ENCODE measurements around the gene LRMDA. TPM values are rescaled to one million over a fixed set of nuclear protein-coding genes. Genes with fewer than 3 reads are reported as not detected.
"Not testable (repeated sequence)": the region's sequence is repeated elsewhere in the genome, so short reads cannot be mapped to it uniquely, and the experiment has no call there.

The LRMDA gene
- total RNA-seq, 1 donor = 32.6 TPM

DNA sequence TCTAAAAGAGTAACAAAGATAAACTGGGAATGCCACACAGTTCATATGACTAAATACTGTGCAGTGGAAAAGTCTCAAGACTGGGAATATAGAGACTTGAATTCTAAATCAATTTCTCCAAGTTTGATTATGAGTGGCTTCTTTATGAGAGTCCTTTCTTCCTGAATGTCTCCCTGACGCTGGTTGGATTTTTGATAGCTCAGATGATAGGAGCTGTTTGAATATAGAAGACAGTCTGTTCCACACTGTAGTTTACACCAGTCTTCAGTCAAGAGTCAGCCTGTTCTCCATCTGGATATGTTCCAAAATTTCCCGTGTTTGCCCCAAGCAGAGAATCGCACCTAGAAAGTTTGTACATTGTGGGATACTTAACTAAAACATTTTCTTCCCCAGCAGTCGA lies 173.7 kb downstream of the LRMDA start:
- DNase-seq (ENCODE audit: low read depth in 2 of 3, low spot score in 2 of 3) = no peak

DNA sequence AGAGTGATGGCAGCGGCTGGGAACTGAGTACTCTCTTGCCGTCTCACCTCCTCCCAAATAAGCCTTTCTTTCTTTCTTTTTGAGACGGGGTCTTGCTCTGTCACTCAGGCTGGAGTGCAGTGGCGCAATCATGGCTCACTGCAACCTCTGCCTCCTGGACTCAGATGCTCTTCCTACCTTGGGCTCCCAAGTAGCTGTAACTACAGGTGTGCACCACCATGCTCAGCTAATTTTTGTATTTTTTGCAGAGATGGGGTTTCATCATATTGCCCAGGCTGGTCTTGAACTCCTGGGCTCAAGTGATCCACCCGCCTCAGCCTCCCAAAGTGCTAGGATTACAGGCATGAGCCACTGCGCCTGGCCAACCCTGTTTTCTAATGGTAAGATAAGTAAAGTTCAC lies 174.4 kb downstream of the LRMDA start:
- DNase-seq (ENCODE audit: low read depth in 2 of 3, low spot score in 2 of 3) = not testable (repeated sequence)

DNA sequence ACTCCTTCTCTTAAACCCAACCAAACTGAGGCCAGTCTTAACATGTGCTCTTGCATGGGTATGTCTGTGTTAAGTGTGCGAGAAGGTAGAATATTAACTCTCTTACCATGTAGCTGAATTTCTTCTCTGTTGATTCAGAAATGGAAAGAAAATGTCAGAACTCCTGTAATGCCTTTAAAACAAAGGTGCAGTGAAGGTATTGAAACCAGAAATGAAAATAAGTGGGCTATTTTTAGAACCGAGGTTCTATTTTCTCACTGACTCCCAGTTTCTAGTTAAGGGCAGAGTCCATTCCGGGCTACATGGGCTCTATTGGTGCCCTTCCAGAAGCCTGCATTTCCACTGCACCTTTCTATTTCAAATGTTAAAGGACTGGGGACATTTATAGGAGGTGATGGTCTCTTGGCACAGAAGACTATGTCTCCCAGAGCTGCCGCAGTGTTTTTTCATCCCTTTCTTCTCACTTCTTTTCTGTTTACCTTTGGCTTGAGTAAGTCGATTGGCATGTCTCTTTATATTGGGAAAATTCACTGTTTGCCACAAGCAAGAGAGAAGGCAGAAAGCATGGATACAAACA lies 174.9 kb downstream of the LRMDA start:
- no peak for DNase-seq (ENCODE audit: low read depth in 2 of 3, low spot score in 2 of 3)

DNA sequence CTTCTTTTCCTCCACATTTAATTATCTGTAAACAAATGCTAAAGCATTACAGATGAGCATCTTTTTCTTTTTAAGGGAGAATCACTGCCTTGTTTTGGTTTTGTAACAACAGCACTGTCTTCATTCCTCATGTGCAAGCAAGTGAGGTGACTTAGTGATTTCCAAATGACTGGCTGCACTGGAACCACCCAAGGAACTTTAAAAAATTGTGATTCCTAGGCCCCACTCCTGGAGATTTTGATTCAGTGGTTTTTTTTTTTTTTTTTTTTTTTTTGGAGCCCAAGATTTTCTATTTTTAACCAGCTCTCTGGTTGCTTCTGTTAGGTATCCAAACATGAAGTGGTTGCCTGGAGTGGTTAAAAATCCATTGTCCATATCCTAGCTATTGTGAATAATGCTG lies 176.2 kb downstream of the LRMDA start:
- no peak for DNase-seq (ENCODE audit: low read depth in 2 of 3, low spot score in 2 of 3)

DNA sequence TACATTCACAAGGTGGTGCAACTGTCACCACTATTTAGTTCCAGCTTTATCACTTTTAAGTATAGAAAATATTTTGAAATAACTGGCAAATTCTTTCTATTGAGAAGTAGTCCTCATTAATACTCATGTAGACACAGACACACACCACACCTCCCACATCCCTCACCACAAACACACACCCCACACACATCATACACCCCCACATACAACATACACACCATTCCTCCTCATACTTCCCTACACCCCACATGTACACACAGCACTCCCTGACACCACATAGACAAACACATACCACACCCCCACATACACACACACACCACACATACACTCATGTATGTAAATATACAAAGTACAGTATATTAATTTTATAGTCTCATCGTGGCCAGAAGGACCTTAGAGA lies 178.8 kb downstream of the LRMDA start:
- no peak for DNase-seq (ENCODE audit: low read depth in 2 of 3, low spot score in 2 of 3)

DNA sequence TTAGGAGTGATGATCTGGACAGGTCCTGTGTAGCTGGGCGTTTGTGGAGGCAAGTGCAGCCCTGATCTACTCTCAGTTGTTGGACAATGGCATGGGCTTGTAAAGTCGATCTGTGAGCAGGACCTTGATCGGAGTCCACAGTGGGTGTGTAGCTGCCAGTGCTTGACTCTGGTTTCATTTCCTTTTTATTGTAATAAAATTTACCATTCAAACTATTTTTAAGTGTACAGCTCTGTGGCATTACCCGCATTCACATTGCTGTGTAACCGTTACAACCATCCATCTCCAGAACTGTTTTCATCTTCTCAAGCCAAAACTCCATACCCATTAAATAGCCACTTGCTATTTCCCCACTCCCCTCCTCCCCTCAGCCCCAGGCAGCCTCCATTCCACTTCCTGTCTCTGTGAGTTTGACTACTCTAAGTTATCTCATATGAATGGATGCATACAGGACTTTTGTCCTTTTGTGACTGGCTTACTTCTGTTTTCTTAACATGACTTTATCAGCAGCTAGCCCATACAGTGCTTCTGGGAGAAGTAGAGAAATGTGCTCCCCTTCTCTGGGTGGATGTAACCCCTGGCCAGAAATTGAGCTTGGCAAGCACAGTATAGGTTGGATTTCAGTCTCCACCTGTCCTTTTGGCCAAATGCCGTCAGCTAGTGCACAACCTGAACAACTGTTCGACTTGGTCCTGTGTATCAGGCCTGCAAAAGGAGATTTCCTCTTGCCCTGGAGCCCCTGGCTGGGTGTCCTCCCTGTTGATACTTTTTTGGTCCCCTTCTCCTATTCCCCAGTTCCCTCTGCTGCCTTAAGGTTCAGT lies 180.0 kb downstream of the LRMDA start:
- DNase-seq (ENCODE audit: low read depth in 2 of 3, low spot score in 2 of 3) = peak in 1 of 3 donors; percentile 38

DNA sequence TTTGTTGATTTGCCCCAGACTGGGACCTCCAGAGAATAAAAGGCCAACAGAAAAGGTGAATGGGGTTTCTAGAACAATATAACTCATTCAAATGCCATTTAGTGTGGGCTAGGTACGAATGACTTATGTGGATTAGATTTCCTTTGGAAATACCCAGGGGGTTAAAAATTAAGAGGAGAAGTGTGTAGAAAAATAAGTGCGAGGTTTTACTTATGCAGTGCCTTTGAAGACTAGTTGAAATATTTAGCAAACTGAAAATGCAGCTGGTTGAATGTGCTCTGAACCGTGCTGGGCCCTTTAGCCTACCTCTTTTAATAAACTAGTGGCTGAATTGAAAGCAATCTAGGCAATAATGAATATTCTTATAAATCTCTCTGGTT lies 180.6 kb downstream of the LRMDA start:
- DNase-seq (ENCODE audit: low read depth in 2 of 3, low spot score in 2 of 3) = no peak

DNA sequence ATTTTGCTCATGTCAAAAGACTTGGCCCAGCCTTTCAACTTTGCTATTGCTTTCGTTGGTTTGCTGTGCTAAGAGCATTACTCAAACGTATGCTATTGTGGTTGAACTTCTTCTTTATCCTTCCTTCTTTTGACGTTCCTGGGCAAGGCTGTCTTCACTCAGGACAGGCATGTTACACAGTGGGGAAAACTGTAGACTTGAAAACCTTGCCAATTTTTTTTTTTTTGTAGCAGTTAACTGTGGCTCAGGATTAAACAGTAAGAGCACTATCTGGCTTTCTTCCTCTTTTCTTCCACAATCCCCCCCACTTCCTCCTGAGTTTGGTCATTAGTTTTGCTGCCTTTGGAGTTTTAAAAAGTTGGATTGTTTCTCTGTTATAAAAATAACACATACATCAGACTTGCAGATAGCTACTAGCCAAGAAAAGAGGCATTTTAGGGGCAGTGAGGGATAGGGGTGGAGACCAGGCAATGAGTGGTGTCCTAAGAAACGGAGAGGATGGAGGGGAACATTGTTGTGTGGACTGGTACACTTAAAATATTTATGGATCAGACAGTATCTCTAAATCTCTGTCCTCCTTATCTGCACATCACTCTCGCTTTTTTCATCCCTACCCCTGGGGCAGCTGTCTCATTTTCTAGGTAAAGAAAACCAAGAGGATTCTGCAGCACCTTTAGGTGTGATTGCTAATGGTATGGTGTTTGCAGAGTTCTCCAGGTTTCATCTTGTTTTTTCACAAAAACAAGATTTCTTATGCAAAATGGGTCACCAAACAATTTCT lies 181.7 kb downstream of the LRMDA start:
- DNase-seq (ENCODE audit: low read depth in 2 of 3, low spot score in 2 of 3) = peak in 2 of 3 donors; percentile 43 to 73

DNA sequence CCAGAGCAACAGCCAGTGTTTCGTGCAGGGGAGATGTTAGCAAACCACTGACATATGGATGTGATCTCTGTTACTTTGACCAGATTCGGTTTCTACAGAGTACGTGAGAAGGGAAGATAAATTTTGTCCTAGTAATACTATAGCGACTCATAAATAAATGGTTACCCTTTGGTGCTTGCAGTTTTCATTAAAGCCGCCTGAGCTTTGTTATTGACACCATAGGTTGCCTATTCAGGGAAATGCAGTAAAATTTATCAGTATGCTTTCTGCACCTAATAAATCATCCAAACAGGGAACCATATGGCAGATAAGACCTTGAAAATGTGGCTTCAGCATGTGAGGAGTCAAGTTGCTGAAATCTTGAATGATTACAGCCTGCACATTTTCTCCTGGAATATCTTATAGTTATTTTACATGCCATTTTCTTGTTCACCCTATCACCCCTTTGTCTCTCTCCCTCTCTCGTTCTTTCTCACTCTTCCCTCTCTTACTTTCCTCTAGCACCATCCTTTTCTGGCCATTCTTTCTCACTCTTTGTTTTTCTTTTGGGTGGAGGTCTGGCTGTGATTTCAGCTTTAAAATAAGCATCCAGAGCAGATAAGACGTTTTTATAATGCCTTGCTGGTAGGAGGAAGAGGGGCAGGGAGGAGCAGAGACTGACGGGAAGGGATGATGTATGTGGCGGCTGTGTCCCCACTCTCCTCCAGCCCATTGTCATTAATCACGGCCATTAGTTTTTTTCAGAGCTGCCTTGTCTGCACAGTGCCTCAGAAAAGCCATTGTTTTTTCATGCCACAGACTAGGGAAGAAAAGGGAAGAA lies 182.5 kb downstream of the LRMDA start:
- DNase-seq (ENCODE audit: low read depth in 2 of 3, low spot score in 2 of 3) = peak in 2 of 3 donors; percentile 20 to 41

DNA sequence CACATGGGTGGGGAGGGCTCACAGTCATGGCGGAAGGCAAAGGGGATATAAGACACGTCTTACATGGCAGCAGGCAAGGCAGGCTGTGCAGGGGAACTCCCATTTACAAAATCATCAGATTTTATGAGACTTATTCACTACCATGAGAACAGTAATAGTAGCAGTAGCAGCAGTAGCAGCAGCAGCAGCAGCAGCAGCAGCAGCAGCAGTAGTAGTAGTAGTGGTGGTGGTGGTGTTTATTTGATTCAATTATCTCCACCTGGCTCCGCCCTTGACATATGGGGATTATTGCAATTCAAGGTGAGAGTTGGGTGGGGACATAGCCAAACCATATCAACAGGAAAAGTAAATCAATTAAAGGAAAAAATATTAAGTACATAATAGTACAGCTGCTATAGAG lies 184.7 kb downstream of the LRMDA start:
- no peak for DNase-seq (ENCODE audit: low read depth in 2 of 3, low spot score in 2 of 3)

DNA sequence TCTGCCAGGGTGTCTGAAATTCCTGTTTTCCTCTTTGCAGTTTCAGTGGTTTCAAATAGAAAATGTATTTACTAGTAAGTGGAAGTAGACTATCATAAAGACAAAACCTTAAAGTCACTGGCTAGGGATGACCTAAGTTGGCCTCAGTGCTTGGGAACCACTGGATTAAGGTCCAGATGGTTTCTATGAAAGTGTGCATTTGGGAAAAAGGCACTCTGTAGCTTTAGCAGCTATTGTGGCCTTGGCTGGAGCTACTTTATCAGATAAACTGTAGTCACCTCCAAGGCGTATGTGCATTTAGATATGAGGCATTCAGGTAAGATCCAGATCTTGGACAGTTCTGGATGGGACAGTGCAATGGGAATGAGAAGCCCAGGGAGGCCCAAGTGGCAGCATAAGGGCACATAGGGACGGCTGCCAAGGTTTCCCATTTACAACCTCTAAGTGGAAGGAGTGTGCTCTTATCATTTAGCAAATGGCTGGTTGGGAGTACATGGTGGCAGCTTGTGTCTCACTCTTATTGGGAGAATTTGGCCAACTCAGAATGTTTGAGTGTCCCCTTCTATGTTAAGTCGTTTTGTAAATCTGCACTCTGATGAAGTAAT lies 185.6 kb downstream of the LRMDA start:
- no peak for DNase-seq (ENCODE audit: low read depth in 2 of 3, low spot score in 2 of 3)

DNA sequence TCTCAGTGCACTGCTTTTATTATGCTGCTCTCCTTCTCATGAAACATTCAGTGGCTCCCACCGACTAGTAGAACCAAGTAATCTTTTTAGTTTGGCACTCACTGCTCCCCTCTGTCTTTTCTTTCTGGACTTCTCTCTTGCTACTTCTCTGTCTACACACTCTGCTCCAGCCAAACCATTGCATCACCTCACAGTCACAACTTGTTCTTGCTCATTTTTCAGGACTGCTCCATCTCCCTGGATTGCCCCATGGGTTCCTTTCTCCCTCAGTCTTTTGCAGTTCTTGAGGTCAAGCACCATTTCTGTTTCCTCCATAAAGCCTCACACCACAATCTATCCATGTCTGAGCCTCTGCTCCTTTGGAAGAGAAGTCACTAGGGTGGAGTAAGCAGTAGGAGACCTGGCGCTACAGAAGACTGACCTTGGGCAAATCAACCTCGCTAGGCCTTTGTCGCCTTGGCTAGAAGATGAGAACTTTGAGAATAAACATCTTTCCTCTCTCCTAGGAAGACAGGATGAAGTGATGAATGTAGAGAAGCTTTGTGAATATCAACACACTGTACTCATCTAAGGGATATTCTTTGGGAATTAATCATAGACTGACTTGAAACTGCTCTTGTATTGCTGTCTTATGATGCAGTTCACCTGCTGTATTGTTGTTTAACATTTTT lies 186.2 kb downstream of the LRMDA start:
- no peak for DNase-seq (ENCODE audit: low read depth in 2 of 3, low spot score in 2 of 3)

DNA sequence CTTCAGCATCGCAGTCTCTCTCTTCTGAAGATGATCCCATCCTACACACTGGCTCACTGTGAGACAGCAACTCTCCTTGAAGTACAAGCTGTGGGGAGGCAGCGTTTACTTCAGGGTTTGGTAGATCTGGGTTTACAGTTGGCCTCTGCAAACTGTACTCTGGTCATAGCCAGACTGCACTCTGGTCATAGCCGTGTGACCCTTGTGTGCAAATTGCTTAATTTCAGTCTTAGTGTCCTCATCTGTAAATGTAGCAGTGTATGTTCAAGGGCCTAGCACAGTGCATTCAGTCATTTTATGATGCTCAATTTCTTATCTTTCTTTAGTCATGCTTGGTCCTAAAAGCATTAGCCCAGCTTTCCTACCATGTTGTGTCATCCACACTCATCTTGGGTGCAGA lies 188.2 kb downstream of the LRMDA start:
- DNase-seq (ENCODE audit: low read depth in 2 of 3, low spot score in 2 of 3) = no peak

DNA sequence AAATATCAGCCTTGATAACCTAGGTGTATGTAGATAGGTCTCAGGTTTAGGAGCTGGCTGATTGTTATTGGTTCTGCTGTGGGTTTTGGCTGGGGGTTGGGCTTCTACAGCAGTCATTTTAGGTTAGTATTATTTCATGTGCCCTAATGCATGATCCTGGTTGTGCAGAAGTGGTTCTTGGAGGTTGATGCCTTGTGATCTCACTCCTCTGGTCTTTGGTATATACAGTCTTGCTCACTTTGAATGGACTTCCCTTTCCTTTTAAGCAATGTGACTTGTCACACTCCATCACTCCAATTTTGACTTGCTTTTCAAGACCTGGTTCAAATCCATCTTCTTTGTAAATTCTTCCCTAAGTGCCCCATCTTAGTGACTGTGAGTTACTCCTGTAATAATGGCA lies 188.9 kb downstream of the LRMDA start:
- DNase-seq (ENCODE audit: low read depth in 2 of 3, low spot score in 2 of 3) = no peak

DNA sequence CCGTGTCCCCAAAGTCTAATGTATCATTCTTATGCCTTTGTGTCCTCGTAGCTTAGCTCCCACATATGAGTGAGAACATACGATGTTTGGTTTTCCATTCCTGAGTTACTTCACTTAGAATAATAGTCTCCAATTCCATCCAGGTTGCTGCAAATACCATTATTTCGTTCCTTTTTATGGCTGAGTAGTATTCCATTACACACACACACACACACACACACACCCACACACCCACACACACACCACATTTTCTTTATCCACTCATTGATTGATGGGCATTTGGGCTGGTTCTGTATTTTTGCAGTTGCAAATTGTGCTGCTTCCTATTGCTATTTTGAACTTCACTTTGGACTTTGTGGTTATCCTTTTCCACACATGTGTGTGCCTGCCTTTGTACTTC lies 189.6 kb downstream of the LRMDA start:
- DNase-seq (ENCODE audit: low read depth in 2 of 3, low spot score in 2 of 3) = not testable (repeated sequence)

DNA sequence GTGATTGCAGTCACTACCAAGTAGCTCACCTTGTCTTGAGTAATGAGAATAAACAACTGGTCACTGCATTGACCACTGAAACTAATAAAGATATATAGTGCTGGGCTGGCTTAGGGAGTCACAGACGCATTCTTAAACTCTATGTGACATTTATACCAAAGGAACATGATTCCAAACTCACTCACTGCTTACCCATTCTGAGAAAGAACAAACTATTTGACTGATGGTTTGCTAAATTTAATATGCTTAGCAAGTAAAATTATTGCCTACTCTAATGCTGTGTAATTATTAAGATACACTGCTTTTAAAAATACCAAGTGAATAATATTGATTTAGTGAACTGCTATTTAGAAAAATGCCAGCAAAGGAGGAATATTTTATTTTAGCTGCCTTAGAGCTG lies 191.1 kb downstream of the LRMDA start:
- no peak for DNase-seq (ENCODE audit: low read depth in 2 of 3, low spot score in 2 of 3)

DNA sequence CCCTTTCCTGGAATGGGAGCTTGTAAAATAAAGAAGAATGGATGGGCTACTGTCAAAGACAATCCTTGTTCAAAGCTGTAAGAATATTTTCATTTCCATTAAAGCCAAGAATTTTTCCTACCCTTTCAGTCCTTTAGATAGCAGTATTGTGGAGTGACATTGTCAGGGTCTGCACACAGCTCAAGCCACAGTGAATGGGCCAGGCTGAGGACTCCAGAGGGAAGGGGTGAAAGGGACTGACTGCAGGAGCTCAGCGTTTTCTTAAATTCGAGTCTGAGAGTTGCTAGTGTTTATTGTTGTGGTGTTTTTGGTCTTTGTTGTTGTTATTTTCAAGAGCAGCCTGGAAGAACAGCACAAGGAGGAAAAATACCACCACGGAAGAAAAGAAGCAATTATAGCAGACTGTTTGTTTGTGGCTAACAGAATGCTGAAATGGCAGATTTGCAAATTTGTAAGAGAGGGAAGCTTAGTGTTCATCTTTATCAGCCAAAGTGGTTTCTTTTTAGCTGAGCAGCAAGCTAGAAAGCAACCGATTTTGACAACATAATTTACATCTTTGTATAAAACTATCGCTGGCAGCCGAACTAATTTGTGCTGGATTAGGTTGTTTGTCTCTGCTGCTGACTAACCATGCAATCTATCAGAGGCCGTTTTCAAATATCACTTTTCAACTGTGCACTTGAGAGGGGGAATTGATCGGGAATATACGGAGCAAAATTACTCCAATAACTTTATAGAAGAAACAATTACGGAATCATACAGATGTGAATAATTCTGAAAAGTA lies 192.1 kb downstream of the LRMDA start:
- DNase-seq (ENCODE audit: low read depth in 2 of 3, low spot score in 2 of 3) = no peak

DNA sequence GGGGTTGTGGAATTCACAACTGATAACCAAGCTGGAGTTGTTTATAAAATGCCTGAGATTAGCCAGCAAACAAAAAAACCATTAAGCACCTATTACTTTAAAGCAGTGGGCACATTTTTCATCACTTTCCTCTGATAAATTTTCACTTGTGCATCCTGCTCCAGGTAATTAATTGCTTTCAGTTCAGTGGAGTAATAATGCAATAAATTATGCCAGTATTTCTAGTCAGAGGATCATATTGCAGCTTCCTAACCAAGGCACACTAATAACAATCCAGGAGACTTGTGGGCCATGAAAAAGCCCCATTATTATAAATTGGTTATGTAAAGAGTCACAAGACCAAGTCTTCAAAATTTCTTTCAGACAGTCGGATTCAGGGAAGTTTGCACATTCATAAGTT lies 193.2 kb downstream of the LRMDA start:
- no peak for DNase-seq (ENCODE audit: low read depth in 2 of 3, low spot score in 2 of 3)

DNA sequence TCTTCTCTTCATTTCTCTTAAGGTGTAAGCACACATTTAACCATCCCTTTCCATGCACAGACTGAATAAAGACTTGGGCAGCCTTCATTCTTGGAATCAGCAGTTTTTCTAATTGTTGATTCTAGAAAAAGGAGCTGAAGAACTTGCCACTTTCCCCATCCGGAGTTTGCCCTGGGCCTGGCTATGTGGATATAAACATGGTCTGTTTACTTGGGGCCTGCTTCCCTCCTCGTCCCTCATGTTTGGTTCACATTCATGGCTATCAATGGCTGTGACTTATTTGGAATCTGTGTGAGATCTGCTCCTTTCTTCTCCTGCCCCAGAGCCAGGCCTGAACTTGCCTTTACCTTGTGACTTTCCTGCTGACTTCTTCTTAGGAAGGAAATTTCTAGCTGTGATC lies 199.3 kb downstream of the LRMDA start:
- no peak for DNase-seq (ENCODE audit: low read depth in 2 of 3, low spot score in 2 of 3)
